LoVo (cell line): ENCODE results near the gene FGF8.
A peak's percentile ranks its signal among the peaks of the same experiment; 100 is the strongest.
"Not testable (repeated sequence)": the region's sequence is repeated elsewhere in the genome, so short reads cannot be mapped to it uniquely, and the experiment has no call there.

Experiments
- DNase-seq: peaks from one replicate; pipeline ENCODE4 v3.0.0-alpha.2; 2016; ENCODE audit warnings: low spot score

The FGF8 gene, protein sequence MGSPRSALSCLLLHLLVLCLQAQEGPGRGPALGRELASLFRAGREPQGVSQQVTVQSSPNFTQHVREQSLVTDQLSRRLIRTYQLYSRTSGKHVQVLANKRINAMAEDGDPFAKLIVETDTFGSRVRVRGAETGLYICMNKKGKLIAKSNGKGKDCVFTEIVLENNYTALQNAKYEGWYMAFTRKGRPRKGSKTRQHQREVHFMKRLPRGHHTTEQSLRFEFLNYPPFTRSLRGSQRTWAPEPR

DNA sequence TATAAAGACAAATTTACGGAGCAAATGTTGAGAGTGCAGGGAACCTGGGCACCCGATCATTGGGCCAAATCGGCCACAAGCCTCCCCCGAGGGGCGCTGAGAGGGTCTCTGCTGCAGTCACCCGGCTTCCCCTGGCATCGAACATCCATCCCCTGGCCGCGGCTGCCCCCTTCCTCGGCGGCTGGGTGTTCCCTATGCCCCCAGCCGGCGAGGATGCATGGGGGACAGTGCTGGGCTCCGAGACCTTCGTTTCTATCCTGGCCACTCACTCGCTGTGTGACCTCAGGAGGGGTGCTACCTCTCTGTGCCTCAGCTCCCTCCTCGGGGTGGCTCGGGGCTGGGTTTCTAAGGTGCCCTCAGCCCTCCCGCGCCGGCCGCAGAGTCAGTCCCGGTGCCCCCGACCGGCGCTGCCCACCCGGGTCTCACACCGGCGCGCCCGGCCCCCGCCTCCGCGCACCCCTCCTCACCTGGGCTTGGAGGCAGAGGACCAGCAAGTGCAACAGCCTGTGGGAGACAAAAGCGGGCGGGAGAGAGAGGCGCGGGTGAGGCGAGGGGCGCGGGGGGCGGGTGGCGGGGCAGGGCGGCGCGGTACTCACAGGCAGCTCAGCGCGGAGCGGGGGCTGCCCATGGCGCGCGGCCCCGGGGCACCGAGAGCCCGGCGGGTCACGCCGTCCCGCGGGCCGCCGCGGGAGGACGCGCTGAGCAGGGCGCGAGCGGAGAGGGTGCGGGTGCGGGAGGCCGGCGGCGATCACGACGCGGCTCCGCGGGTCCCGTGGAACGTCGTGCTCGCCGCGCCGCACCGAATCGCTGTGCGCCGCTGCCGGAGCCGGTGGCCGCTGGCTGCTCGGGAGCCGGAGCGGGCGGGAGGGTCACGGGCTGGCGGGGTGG, at the start of gene FGF8:
Gene FGF8 (minus strand): TSS at position 842 of the 888 bp plus-strand sequence. CDS start 214 bp downstream, at position 628.
- DNase-seq, result no peak

DNA sequence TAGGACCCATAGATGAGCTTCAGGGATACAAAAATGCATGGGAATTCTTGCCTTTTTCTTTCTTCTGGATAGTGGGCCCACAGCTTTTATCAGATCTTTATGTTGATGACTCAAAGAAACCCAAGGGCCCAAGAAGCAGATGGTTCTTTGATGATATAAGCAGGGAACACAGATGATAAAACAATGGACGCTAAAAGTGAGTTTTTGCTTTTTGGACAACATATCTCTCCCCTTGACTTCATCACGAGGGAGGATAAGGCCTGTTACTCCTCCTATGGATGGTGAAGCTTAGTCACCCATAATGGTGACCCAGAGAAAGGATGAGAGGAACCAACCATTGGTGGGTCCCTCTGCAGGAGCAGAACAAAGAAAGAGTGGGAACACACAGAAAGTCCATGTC, 48.8 kb upstream of the FGF8 start:
- no peak for DNase-seq

DNA sequence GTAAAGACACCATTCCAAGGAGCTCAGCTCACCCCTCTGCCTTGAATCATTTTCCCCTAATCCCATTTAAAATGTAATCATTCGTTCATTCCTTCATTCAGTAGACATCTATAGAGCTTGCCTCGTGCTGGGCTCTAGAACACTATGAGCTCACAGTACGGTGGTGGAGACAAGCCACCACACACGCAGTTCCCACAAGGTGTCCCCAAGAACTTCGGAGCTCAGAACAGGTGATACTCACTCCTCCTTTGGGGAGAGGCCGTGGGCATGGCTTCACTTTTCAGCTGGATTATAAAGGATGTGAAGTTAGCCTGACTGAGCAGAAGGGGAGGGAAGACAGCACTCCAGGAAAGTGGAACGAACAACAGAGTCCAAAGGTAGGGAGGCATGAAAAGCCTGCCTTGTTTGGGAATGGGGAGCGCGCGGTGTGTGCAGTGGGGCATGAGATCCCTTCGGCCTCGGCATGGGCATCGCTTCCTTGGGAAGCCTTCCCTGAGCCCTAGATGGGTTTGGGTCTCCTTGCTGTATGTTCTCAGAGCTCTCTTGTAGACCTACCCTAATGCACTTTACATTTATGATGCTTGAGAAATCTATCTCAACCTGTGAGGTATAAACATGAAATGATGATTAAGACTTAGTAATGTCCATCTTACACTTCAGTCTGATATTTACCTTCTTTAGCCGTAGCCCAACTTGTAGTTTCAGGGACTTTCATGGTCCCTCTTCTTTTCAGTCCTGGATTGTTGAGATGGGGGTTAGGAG, 43.1 kb upstream of the FGF8 start:
- DNase-seq, result no peak

DNA sequence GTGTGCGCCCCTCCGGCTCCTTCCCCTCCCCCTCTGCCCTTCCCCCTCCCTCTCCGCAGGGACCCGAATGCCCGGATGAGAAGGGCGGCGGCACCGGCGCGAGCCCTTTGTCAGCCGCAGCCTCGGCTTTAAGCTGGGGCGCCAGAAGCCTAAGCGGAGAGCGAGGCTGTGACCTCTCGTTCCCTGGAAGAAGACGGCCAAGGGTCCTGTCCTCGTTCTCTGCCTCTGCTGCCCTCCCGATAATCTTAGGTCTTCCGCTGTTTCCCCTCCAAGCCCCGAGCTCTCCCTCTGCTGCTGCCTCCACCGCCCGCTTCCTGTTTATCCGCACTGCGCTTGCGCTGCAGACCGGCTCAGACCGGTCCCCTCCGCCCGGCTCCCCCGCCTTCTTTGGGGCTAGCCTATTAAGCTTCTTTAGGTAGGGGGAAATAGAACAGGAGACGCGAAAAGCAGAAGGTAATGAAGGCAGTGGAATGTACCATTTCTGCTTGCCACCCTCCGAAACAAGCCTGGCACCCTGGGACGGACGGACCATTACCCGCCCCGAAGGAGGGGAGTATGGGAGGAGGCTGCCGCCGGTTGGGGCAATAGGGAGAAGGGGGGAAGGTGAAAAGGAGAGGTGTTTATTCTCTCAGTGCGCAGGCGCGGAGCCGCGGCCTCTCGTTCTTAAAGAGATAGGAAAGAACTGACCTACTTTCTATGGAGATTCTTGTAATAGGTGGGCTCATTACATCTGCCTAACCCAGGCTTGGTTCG, 42.4 kb upstream of the FGF8 start, which contains the start of gene OGA:
Gene OGA (minus strand): TSS at position 326 of the 753 bp plus-strand sequence. CDS start 422 bp downstream, outside the sequence.
- peak; percentile 98 for DNase-seq

DNA sequence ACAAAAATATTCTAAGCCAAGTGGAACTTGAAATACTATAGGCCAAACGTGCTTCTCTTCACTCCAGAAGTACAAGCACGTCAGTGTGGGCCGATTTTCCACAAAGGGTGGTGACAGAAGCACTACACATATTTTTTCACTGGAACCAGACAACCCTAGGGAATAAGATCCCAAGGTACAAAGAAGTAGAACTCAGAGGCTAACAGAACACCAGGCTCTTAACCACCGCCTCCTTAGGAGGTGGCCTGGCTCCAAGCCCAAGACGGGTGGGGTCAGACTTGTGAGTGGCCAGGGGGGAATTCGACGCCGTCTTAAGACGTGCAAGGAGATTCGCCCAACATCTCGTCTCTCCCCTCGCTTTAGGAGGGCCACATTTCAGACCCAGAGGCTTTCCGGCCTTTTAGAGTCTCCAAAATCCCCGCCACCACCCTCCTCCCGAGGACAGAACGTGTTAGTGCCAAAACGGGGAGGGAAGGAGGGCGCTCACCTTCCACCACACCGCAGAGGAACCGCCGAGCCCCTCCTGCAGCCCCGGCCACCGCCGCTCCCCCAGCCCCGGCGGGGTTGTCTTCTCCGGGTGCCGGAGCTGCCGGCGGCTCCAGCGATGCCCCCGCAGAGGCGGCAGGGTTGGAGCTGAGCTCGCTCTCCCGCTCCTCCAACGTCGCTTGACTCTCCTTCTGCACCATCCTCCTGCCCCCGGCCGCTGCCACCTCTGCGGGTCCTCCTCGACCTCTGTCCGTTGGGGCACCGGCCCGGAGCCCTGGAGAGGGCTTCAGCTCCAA, 41.6 kb upstream of the FGF8 start:
- DNase-seq, result peak; percentile 91

DNA sequence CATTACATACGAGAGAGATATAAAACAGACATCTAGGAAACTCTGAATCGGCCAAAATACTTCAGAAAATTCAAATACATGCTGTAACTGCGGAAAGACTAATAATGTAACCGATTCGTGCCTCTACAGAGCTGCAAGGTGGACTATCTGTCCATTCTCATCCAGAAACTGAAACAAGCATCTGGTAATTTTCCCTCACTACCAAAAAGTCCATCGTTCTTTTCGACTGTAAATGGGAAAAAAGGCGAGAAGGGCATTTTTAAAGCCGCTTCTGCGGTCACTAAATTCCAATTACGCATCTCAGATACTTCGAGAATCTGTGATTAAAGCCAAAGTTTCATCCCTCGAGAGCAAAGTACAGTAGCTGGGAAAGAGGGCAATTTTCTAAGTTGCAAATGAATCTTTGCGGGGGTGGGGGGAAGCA, 41.0 kb upstream of the FGF8 start:
- no peak for DNase-seq

DNA sequence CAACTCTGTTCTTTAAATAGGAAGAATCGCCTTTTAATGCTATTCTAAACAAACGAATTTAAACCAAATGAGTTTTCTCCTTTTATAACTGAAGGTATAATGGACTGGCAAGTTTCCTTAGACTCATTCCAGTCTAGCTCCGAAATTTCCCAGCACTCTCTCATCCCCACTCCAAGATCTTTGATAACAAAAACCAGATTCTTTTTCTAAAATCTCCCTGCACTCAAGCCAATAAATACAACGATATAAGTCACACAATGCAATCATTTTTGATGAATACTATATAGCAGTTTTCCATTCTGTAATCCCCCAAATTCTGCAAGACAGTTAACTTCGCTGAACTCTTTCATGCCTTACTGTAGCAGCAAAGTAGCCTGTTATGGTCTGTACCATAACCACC, 40.5 kb upstream of the FGF8 start:
- no peak for DNase-seq

DNA sequence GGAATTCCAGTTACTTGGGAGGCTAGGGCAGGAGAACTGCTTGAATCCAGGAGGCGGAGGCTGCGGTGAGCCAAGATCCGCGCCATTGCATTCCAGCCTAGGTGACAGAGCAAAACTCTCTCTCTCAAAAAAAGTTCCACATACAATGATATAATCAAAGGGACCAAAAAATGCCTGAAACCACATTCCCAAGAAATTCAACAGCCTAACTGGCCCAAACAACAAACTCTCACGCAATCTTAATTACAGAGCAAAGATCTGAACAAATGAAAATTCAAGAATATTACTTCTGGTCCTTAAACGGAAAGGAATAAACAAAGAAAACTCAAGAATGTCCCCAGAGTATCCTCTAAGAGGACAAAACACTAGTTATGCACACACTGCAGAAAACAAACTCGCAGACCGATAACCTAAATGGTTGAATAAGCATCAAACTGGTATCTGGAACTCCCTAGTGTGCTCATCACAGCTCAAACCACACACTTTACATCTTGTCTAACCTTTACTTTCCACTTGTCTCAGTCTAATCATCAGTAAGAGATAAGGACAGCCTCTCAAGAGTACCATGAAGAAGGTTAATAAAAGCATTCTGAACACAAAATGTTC, 38.7 kb upstream of the FGF8 start:
- no peak for DNase-seq

DNA sequence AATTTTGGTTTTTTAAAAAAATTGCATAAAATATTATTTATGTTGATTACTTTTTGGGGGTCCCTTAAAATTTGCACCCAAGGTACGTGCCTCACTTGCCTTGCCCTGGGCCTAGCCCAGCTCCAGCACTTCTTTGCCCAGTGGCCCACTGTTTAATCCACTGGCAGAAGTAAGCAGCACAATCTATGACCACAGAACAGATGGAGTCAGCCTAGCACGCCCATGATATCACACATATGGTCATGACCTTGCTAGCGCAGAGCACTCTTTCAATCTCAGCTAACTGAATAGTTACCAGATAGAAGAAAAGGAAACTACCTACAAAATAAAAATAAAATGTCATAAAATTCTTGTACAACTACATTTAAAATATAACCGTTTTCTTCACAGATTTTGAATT, 36.7 kb upstream of the FGF8 start:
- DNase-seq, result no peak

DNA sequence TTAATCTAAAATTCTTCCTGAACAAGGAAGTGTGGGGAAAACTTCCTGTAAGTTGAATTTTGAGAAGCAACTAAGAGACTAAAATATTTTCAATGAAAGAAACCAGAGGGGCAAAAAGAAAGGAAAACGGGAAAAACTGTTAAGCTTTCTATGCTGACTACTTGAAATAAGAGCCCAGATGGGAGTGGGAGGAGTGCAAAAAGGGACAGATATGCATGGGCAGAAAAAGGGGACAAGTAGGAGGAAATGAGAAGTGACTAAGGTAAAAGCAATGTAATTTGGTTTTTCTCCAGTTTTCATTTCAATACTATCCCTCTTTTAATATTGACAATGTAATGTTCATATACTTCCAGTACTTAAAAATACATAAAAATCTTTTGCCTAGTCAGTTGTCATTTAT, 31.2 kb upstream of the FGF8 start:
- no peak for DNase-seq

DNA sequence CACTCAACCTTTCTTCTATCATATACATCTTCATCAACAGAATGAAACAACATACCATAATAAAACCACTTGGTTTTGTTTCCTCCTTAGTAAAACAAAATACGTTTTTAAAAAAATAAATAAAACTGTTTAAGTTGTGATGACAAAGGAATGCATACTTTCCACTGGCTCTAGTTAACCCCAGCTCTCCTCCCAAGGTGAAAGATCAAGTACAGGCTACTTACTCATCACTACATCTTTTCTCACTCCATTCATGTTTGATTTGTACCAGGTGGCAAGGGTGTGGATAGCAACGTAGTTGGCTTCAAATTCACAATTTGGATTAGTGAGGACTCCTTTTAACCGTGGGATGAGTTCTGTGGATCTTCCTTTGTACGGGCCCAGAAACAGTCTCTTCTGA, 27.6 kb upstream of the FGF8 start:
- DNase-seq, result no peak

DNA sequence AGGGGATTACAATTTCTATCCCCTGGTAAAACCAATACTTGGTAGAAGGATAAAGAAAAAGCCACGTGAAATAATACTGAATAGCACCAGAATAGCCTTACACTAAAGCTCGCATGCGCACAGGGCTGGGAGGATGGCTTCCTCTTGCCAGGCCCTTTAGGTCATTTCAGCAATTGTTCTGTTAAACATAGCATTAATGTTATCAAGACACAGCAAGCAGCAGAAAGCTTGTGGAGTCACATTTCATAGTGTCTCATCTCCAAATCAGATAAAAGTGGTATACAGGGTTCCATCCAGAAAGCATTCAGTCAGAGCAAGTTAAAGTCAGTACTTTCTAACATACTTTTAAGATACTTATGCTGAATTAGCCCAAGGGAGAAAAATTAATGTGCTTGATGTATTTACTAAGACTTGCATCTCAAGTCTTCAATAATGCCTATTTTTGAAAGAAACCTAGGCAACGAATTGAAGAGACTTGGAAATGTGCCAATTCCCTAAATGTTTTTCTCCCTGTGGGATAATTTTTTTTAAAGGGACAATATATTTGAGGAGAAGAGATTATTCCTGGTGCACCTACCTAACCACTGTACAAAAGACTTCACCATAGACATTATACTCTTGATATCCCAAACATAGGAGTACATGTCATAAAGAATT, 21.6 kb upstream of the FGF8 start:
- DNase-seq, result no peak

DNA sequence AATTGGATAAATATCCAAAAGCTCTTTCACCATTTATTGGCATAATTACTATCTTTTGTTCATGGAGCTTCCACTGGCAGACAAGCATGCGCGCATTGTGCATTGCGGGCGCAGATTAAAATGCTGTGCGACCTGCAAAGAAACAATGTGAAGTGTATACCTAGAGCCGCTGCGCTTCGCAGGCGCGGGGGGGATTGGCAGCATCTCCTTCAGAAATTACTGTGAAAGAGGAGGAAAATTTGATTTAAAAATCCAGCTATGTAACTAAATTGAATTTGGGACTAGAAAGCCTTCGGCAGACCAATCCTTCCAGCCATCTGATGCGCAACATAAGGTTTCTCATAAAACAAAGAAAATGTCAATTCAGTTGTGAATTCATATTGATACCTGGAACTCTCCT, 17.6 kb upstream of the FGF8 start:
- DNase-seq, result no peak

DNA sequence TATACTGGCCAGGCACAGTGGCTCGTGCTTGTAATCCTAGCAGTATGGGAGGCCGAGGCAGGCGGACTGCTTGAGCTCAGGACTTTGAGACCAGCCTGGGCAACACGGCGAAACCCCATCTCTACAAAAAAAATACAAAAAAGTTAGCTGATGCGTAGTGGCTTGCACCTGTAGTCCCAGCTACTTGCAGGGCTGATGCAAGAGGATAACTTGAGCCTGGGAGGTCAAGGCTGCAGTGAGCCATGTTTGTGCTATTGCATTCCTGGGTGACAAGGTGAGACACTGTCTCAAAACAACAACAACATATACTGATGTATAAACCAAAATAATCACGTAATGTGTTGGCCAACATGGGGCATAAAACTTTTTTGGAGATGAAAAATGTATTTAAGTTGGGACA, 13.8 kb upstream of the FGF8 start:
- DNase-seq, result no peak

DNA sequence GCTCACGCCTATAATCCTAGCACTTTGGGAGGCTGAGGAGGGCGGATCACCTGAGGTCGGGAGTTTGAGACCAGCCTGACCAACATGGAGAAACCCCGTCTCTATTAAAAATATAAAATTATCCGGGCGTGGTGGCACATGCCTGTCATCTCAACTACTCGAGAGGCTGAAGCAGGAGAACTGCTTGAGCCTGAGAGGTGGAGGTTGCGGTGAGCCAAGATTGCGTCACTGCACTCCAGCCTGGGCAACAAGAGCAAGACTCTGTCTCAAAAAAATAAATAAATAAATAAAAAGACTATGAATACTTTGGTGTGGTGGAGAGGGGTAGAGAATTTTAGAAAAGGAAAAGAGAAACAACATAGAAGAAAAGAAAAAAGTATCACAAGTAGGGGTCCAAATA, 13.3 kb upstream of the FGF8 start:
- not testable (repeated sequence) for DNase-seq

DNA sequence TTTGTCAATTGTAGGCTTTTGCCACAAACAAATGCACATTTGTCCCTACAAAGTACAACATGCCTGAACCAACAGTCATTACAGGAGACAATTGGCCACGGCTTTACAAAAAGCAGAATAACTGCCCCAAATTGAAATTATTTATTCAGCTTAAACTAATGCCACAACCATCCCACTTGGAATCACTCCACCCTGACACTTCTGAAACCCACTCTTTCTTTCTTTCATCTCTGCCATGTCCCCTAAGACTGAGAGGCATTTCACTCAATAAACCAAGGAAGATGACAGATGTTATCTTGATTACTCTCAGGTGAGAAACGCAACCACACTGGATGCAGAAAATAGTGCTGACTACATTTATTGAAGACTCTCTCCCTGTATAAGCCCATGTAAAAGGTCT, 9.9 kb upstream of the FGF8 start:
- no peak for DNase-seq

DNA sequence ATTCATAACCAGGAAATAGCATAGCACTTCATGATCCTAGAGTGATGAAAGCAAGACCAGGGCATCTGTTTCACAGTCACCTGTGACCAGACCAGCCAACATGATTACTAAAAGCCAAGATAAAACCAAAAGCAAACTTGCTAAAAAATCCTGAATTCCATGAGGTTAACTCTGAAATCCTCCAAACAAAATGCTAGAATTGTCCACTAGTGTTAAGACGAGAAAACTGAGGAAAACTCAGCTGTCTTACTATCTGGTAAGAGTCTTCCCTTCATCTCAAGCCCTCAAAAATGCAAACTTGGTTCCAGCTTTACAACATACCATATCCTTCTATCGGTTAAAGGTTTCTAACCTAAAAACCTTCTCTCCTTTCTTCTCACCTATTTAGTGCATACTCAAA, 8.6 kb upstream of the FGF8 start:
- DNase-seq, result no peak

DNA sequence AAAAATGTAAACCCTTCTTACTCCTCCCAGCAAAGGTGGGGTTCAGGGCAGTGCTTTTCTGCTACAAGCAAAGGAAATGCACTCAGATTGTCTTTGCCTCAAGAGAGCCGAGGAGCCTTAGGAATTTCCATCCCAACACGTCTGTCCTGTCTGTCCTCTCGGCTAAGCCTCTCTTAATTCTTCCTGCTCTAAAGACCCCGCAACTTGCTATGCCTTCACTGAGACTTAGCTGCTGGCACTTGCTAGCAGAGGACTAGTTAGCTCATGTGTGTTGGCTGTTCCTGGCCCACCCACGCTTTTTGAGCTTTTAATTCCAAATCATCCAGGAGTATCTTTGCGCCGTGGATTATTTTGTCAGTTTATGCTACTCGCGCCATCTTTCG, 7.8 kb upstream of the FGF8 start:
- peak; percentile 20 for DNase-seq

DNA sequence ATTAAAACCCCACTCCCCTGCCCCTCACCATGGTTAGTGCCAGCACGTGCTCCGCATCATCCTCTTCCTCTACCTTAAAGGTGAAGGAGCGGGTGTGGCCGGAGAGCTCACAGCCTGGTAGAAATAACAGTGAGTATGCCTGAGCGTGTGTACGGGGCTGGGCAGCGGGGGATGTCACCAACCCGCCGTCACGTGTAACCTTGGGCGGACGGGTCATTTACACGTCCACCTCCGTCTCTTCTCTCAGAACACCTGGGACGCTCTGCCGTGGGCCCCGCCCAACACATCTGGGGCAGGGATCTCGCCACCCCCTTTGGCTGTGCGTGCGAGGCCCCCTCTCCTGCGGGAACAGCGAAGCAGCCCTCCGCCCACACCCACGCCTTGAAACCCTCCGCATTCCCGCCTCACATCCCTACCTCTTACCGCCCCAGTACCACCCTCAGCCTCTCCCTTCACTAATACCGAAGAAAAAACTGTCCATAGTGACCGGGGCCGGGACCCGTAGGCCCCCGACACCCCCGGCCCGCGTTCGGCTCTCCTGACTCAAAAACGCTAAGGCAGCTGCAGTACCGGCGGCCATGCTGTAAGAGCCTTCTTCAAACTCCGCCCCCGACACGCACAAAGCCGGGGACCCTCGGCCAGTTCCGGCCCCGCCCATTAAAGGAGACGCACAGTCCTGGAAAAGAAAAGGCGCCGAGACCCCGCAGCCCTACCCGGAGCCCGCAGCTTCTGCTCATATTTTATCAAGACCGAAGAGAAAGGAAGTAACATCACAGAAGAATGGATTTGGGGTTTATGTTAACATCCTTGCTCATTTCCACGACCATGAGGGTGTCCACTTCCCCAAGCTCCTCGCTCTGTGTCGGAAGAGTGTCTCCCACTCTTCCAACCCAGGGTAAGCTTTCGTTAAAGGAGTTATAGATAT, 7.2 kb upstream of the FGF8 start, which contains the start of gene NPM3:
Gene NPM3 (minus strand): TSS at position 636 of the 925 bp plus-strand sequence. CDS start 56 bp downstream, at position 580.
- DNase-seq, result peak; percentile 79
